IMR-90 (cell line): Measurements from ENCODE around the gene PODNL1. TPM values are rescaled to one million over a fixed set of nuclear protein-coding genes. Genes with fewer than 3 reads are reported as not detected.
A peak's percentile ranks its signal among the peaks of the same experiment; 100 is the strongest.

Experiments
- ATAC-seq: fragments of 200-7000 bp; cut with Tn5 transposase; 2 replicates; pipeline ENCODE4 v1.9.1; 2020; ENCODE audit warnings: low read depth, mild to moderate bottlenecking, moderate library complexity
- BruUV-seq: library from RNA; stranded (reverse); fragments of 400-500 nt; replicated peaks from 2 replicates; lab custom pipeline; 2021; lab: Mats Ljungman, UMichigan
- CTCF ChIA-PET: fragments of 300-600 bp; formaldehyde crosslinking; extraction: SDS; loops from one replicate; lab custom pipeline; 2021; ENCODE audit warnings: antibody characterized with exemption; lab: Yijun Ruan, JAX
- POLR2A ChIA-PET: fragments of 300-600 bp; sonication (Branson Sonifier 250); formaldehyde crosslinking; loops from one replicate; lab custom pipeline; 2022; ENCODE audit warnings: antibody characterized with exemption; ENCODE audit not compliant: unreplicated experiment; lab: Charles Lee
- DNase-seq: peaks from one replicate; pipeline ENCODE4 v3.0.0; 2013
- H2AFZ ChIP-seq: replicated peaks from 2 replicates; pipeline ENCODE3; 2013; ENCODE audit warnings: low read length, mild to moderate bottlenecking; ENCODE audit not compliant: poor library complexity
- H2AK5ac ChIP-seq: 2 replicates; pipeline ENCODE4 v1.6.1; 2013; ENCODE audit warnings: low read depth, low read length, inconsistent platforms
- H2AK9ac ChIP-seq: replicated peaks from 2 replicates; pipeline ENCODE3; 2013; ENCODE audit warnings: mild to moderate bottlenecking, low read depth, low read length, moderate library complexity; ENCODE audit not compliant: poor library complexity
- H2BK120ac ChIP-seq: 2 replicates; pipeline ENCODE4 v1.6.1; 2013; ENCODE audit warnings: low read depth, low read length, inconsistent platforms
- H2BK15ac ChIP-seq: 3 replicates; pipeline ENCODE4 v1.6.1; 2013; ENCODE audit warnings: low read depth, low read length, inconsistent platforms
- H2BK20ac ChIP-seq: 2 replicates; pipeline ENCODE4 v1.6.1; 2013; ENCODE audit warnings: low read depth, mild to moderate bottlenecking, inconsistent platforms, low read length, moderate library complexity
- H2BK5ac ChIP-seq: 2 replicates; pipeline ENCODE4 v1.6.1; 2013; ENCODE audit warnings: mild to moderate bottlenecking, low read depth, low read length, inconsistent platforms; ENCODE audit not compliant: poor library complexity, severe bottlenecking
- H3K14ac ChIP-seq: replicated peaks from 2 replicates; pipeline ENCODE4 v1.6.1; 2013; ENCODE audit warnings: low read depth, low read length, inconsistent platforms
- H3K18ac ChIP-seq: 2 replicates; pipeline ENCODE4 v1.6.1; 2013; ENCODE audit warnings: low read depth, low read length, control low read depth
- H3K23ac ChIP-seq: 2 replicates; pipeline ENCODE4 v1.6.1; 2013; ENCODE audit warnings: low read depth, low read length, inconsistent platforms
- H3K27ac ChIP-seq: 2 replicates; pipeline ENCODE4 v1.5.1; 2013; ENCODE audit warnings: mild to moderate bottlenecking, control low read depth, low read length; ENCODE audit not compliant: insufficient read depth
- H3K27me3 ChIP-seq: 2 replicates; pipeline ENCODE4 v1.6.1; 2013; ENCODE audit warnings: low read length; ENCODE audit not compliant: control insufficient read depth, insufficient read depth
- H3K36me3 ChIP-seq: 2 replicates; pipeline ENCODE4 v1.6.1; 2013; ENCODE audit warnings: low read length, mixed read lengths; ENCODE audit not compliant: control insufficient read depth, insufficient read depth
- H3K4ac ChIP-seq: 2 replicates; pipeline ENCODE4 v1.6.1; 2013; ENCODE audit warnings: low read depth, low read length, inconsistent platforms
- H3K4me1 ChIP-seq: 2 replicates; pipeline ENCODE4 v1.6.1; 2013; ENCODE audit warnings: low read length, mixed read lengths; ENCODE audit not compliant: control insufficient read depth, insufficient read depth
- H3K4me2 ChIP-seq: 2 replicates; pipeline ENCODE4 v1.6.1; 2013; ENCODE audit warnings: low read depth, mild to moderate bottlenecking, control low read depth, low read length, moderate library complexity
- H3K4me3 ChIP-seq: 2 replicates; pipeline ENCODE4 v1.5.1; 2013; ENCODE audit warnings: low read depth, mild to moderate bottlenecking, control low read depth, low read length, moderate library complexity; ENCODE audit not compliant: insufficient read depth
- H3K56ac ChIP-seq: 2 replicates; pipeline ENCODE4 v1.6.1; 2013; ENCODE audit warnings: low read length, inconsistent platforms; ENCODE audit not compliant: insufficient read depth; ENCODE audit errors: extremely low read depth
- H3K79me1 ChIP-seq, 2 experiments: 2 replicates each; pipeline ENCODE4 v1.6.1; 2013; ENCODE audit warnings: low read length in 2 of 2, inconsistent platforms in 1 of 2, low read depth in 1 of 2
- H3K9ac ChIP-seq: 2 replicates; pipeline ENCODE4 v1.6.1; 2013; ENCODE audit warnings: low read depth, low read length, control low read depth
- H3K9me1 ChIP-seq: 2 replicates; pipeline ENCODE4 v1.6.1; 2013; ENCODE audit warnings: low read length, inconsistent platforms; ENCODE audit not compliant: insufficient read depth
- H3K9me3 ChIP-seq: 2 replicates; pipeline ENCODE4 v1.6.1; 2013; ENCODE audit warnings: low read length; ENCODE audit not compliant: control insufficient read depth, insufficient read depth
- H4K20me1 ChIP-seq: 2 replicates; pipeline ENCODE4 v1.6.1; 2013; ENCODE audit warnings: low read length, inconsistent platforms; ENCODE audit not compliant: insufficient read depth
- H4K5ac ChIP-seq: 2 replicates; pipeline ENCODE4 v1.6.1; 2013; ENCODE audit warnings: mild to moderate bottlenecking, low read depth, low read length, control low read depth
- H4K8ac ChIP-seq, 2 experiments: 2 replicates each; pipeline ENCODE4 v1.6.1; 2013; ENCODE audit warnings: low read depth in 2 of 2, low read length in 2 of 2, control low read depth in 1 of 2, inconsistent platforms in 1 of 2
- H4K91ac ChIP-seq: 2 replicates; pipeline ENCODE4 v1.6.1; 2013; ENCODE audit warnings: low read depth, low read length, inconsistent platforms; ENCODE audit not compliant: insufficient read depth
- BHLHE40 ChIP-seq: fragments of 150-350 bp; IDR thresholded peaks from 2 replicates; pipeline ENCODE4 v1.6.1; 2016; ENCODE audit warnings: mild to moderate bottlenecking, low read depth, low read length
- CEBPB ChIP-seq: IDR thresholded peaks from 2 replicates; pipeline ENCODE4 v1.6.1; 2012; ENCODE audit warnings: low read depth, low read length, improper control_type of control experiment
- CHD1 ChIP-seq: IDR thresholded peaks from 2 replicates; pipeline ENCODE4 v1.6.1; 2012; ENCODE audit warnings: low read depth, low read length, improper control_type of control experiment
- FOS ChIP-seq: fragments of 150-350 bp; IDR thresholded peaks from 2 replicates; pipeline ENCODE4 v1.6.1; 2016; ENCODE audit warnings: low read depth, low read length
- MAZ ChIP-seq: IDR thresholded peaks from 2 replicates; pipeline ENCODE4 v1.6.1; 2012; ENCODE audit warnings: low read depth, mild to moderate bottlenecking, low read length, improper control_type of control experiment, moderate library complexity, borderline replicate concordance
- MXI1 ChIP-seq: IDR thresholded peaks from 2 replicates; pipeline ENCODE4 v1.6.1; 2012; ENCODE audit warnings: low read depth, mild to moderate bottlenecking, low read length, moderate library complexity, borderline replicate concordance
- NFE2L2 ChIP-seq: fragments of 150-350 bp; IDR thresholded peaks from 2 replicates; pipeline ENCODE4 v1.6.1; 2016; ENCODE audit warnings: low read depth, mild to moderate bottlenecking, low read length
- POLR2A ChIP-seq: IDR thresholded peaks from 2 replicates; pipeline ENCODE4 v1.6.1; 2012; ENCODE audit warnings: mild to moderate bottlenecking, low read depth, low read length
- RAD21 ChIP-seq: IDR thresholded peaks from 2 replicates; pipeline ENCODE4 v1.6.1; 2012; ENCODE audit warnings: low read length, improper control_type of control experiment
- RFX5 ChIP-seq: IDR thresholded peaks from 2 replicates; pipeline ENCODE4 v1.8.0; 2012; ENCODE audit warnings: low read depth, mild to moderate bottlenecking, low read length, moderate library complexity
- SMC3 ChIP-seq: fragments of 150-350 bp; IDR thresholded peaks from 2 replicates; pipeline ENCODE4 v1.6.1; 2016; ENCODE audit warnings: low read depth, mild to moderate bottlenecking, antibody characterized with exemption, low read length, moderate library complexity
- WGBS, 2 experiments: methylation state at CpG; one replicate each; pipeline versions ENCODE4 v1.1.5 to v1.1.7; 2013; ENCODE audit warnings: missing lambda C conversion rate in 2 of 2; ENCODE audit not compliant: insufficient read length in 1 of 2; ENCODE audit errors: extremely low coverage in 2 of 2; 5-methylcytosine and 5-hydroxymethylcytosine counted together
- dilution Hi-C: fragments of 300-500 bp; cut with HindIII; formaldehyde crosslinking; loops from one replicate; pipeline ENCODE4 v1.14.3; 2018; ENCODE audit warnings: low sequenced_read_pairs; ENCODE audit not compliant: unreplicated experiment
- in situ Hi-C: fragments of 300-500 bp; cut with MboI; formaldehyde crosslinking; loops from 3 replicates; pipeline ENCODE4 v1.14.3; 2019; ENCODE audit warnings: low sequenced_read_pairs, inconsistent platforms, mixed read lengths
- intact Hi-C: fragments of 100-400 bp; cut with micrococcal nuclease; formaldehyde crosslinking; loops from 2 replicates; pipeline ENCODE4 v1.10.0; 2022
- polyA plus RNA-seq, 3 experiments: library from polyadenylated mRNA; depleted of rRNA; stranded (reverse); fragments of >200 nt; gene quantifications; 2 replicates each; pipeline ENCODE4 v1.2.3, GENCODE V29; 2012; ENCODE audit warnings: low replicate concordance in 1 of 3
- total RNA-seq: library from RNA; depleted of rRNA; stranded (reverse); fragments of >200 nt; gene quantifications from 2 replicates; pipeline ENCODE4 v1.2.3, GENCODE V29; 2012
- TF ChIP-seq, protein P1 (sequence below): conservative IDR thresholded peaks from 2 replicates; pipeline ENCODE4 v1.5.1; 2012; ENCODE audit warnings: mild to moderate bottlenecking, low read depth, low read length, improper control_type of control experiment
- TF ChIP-seq, protein P2 (sequence below): fragments of 150-350 bp; IDR thresholded peaks from 2 replicates; pipeline ENCODE4 v1.6.1; 2016; ENCODE audit warnings: low read depth, mild to moderate bottlenecking, low read length, moderate library complexity, borderline replicate concordance

The PODNL1 gene
- total and polyA plus RNA-seq, 2 of the 4 experiments (the other 2 are of a cell fraction): under 0.01 to 2.4 TPM

- DNase-seq: no peak
- H4K8ac ChIP-seq: no peak overlapping the region
- TF ChIP-seq SMC3 (no peak; the same call in 1 of the 2 replicates), POLR2A (no peak), MAZ (no peak), RAD21 (0 out of 2 replicates have a peak, but pooled peaks have one; percentile 6), CEBPB (no peak), RFX5 (no peak), FOS (no peak), NFE2L2 (no peak), BHLHE40 (no peak), CHD1 (no peak), MXI1 (no peak)
- TF ChIP-seq, protein P1, sequence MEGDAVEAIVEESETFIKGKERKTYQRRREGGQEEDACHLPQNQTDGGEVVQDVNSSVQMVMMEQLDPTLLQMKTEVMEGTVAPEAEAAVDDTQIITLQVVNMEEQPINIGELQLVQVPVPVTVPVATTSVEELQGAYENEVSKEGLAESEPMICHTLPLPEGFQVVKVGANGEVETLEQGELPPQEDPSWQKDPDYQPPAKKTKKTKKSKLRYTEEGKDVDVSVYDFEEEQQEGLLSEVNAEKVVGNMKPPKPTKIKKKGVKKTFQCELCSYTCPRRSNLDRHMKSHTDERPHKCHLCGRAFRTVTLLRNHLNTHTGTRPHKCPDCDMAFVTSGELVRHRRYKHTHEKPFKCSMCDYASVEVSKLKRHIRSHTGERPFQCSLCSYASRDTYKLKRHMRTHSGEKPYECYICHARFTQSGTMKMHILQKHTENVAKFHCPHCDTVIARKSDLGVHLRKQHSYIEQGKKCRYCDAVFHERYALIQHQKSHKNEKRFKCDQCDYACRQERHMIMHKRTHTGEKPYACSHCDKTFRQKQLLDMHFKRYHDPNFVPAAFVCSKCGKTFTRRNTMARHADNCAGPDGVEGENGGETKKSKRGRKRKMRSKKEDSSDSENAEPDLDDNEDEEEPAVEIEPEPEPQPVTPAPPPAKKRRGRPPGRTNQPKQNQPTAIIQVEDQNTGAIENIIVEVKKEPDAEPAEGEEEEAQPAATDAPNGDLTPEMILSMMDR: peak; percentile 29; the same call in 1 of the 2 replicates
- TF ChIP-seq, protein P2, sequence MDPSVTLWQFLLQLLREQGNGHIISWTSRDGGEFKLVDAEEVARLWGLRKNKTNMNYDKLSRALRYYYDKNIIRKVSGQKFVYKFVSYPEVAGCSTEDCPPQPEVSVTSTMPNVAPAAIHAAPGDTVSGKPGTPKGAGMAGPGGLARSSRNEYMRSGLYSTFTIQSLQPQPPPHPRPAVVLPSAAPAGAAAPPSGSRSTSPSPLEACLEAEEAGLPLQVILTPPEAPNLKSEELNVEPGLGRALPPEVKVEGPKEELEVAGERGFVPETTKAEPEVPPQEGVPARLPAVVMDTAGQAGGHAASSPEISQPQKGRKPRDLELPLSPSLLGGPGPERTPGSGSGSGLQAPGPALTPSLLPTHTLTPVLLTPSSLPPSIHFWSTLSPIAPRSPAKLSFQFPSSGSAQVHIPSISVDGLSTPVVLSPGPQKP: no peak
- dilution Hi-C loops (no loop called here), intact Hi-C loops (no loop called here), in situ Hi-C loops (no loop called here)
- H3K9me1 ChIP-seq: no peaks in the 10 kb centered on the region
- no peak overlapping the region for H2BK20ac ChIP-seq
- no peak overlapping the region for H2AFZ ChIP-seq
- no peak overlapping the region for H2BK15ac ChIP-seq
- peaks cover 0 to 13% of the 10 kb centered on the region in 2 experiments; a peak in 2 of 4 replicates for H3K79me1 ChIP-seq
- no peak overlapping the region for H3K27ac ChIP-seq
- CTCF ChIA-PET: no interaction called here
- H3K36me3 ChIP-seq: peaks cover 48% of the 10 kb centered on the region
- H4K91ac ChIP-seq: no peak overlapping the region
- H3K18ac ChIP-seq: no peak overlapping the region
- ATAC-seq: no peak
- H3K4me2 ChIP-seq: no peak overlapping the region
- H3K27me3 ChIP-seq: no peaks in the 10 kb centered on the region
- H2BK5ac ChIP-seq: no peak overlapping the region
- peaks cover 9% of the 10 kb centered on the region for H3K4me1 ChIP-seq
- H4K5ac ChIP-seq: no peak overlapping the region
- WGBS, 2 experiments: 98% methylated on average over 19 of the region's 27 CpGs; no CpG with 5 or more reads in 1 of the 2 experiments
- H2BK120ac ChIP-seq: no peak overlapping the region
- H3K4me3 ChIP-seq: no peak overlapping the region
- peaks cover 7% of the 10 kb centered on the region for H4K20me1 ChIP-seq
- no peaks in the 10 kb centered on the region for H3K9me3 ChIP-seq
- H3K14ac ChIP-seq: no peak overlapping the region
- H3K23ac ChIP-seq: no peak overlapping the region
- no peak overlapping the region for H2AK5ac ChIP-seq
- H3K9ac ChIP-seq: no peak overlapping the region
- H3K56ac ChIP-seq: no peak overlapping the region
- POLR2A ChIA-PET: interaction anchor here (0.6 kb wide), 1 partner anchor 204 kb away, joined by 5 read pairs; no protein-coding TSS in a partner anchor
- BruUV-seq: no TSS peak
- H2AK9ac ChIP-seq: peak overlapping the region; percentile 37
- H3K4ac ChIP-seq: no peak overlapping the region
Measured at GRCh38 chr19:13959962-13960862, 22.0 kb upstream of the PODNL1 start.
